Measurements from ENCODE around the gene GNAI3. TPM values are rescaled to one million over a fixed set of nuclear protein-coding genes. Genes with fewer than 3 reads are reported as not detected.

The GNAI3 gene
- total RNA-seq, 1 experiment from 2014 or later, result 9.9 TPM

DNA sequence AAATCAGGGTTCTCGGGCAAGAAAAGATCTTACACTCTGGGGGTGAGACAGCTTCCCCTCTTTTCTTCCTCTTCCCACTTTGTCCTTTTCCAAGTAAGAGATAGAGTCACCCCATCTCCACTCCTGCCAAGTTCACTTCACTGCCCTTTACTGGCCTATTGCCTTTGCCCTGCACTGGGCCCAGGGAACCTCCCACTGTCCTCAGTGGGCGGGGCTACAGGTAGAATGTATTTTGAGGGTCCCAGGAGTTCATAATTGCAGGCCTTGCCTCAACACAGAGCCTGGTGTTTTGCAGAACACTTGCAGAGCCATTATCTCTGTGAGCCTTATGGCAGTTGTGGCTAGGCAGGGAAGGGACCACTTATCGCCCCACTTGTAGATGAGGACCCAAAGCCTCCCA lies 74.5 kb downstream of the GNAI3 start:
- H3K9me3 Mint-ChIP-seq, result no peaks in the 10 kb centered on the region
- Histone ChIP-seq H3K27ac (ENCODE audit: insufficient read length, low read depth, low read length) (no peak overlapping the region), H4K8ac (replicated peaks; ENCODE audit: insufficient read length, low read depth, low read length) (no peak overlapping the region), H3K4me2 (ENCODE audit: insufficient read depth, insufficient read length, low read length) (no peak overlapping the region), H3K79me1 (ENCODE audit: insufficient read depth, low read depth, low read length, poor library complexity, severe bottlenecking) (no peaks in the 10 kb centered on the region), H4K20me1 (ENCODE audit: control insufficient read depth, insufficient read depth, insufficient read length) (peaks cover 2% of the 10 kb centered on the region), H3K18ac (ENCODE audit: insufficient read length, low read depth, low read length) (no peak overlapping the region), H2BK15ac (ENCODE audit: low read depth, low read length) (no peak overlapping the region), H2AK5ac (ENCODE audit: insufficient read length, low read length) (no peak overlapping the region), H3K23me2 (ENCODE audit: insufficient read length, low read depth, low read length, poor library complexity, severe bottlenecking) (peaks cover 12% of the 10 kb centered on the region), H2BK120ac (ENCODE audit: low read depth, low read length, poor library complexity, severe bottlenecking) (no peak overlapping the region), H3K27me3 (ENCODE audit: insufficient read depth, low read length) (no peaks in the 10 kb centered on the region), H4K5ac (ENCODE audit: insufficient read length, low read depth, low read length) (no peak overlapping the region), H4K91ac (ENCODE audit: insufficient read length, low read depth, low read length) (no peak overlapping the region), H2AFZ (ENCODE audit: low read length) (no peak overlapping the region), H2BK20ac (ENCODE audit: low read depth, low read length, poor library complexity, severe bottlenecking) (no peak overlapping the region), H3K56ac (ENCODE audit: insufficient read length, low read depth, low read length) (no peak overlapping the region), H2BK12ac (ENCODE audit: insufficient read length, low read depth, low read length) (no peak overlapping the region), H3K14ac (ENCODE audit: insufficient read depth, low read length) (no peak overlapping the region), H2BK5ac (ENCODE audit: insufficient read length, low read length) (no peak overlapping the region), H3K4ac (ENCODE audit: low read depth, low read length) (no peak overlapping the region), H3K9ac (ENCODE audit: extremely low read depth, insufficient read length, low read length) (no peak overlapping the region), H3K79me2 (ENCODE audit: insufficient read depth, low read length) (peaks cover 6% of the 10 kb centered on the region; the same call in 1 of the 2 replicates), H3T11ph (ENCODE audit: low read length) (no peak overlapping the region), H3K4me1 (ENCODE audit: insufficient read depth, low read length) (no peaks in the 10 kb centered on the region; the same call in 1 of the 2 replicates), H3K23ac (ENCODE audit: insufficient read length, low read depth, low read length) (no peak overlapping the region), H3K9me3 (ENCODE audit: control insufficient read depth, low read depth, low read length) (no peaks in the 10 kb centered on the region)
- DNase-seq, result no peak
- H3K4me1 Mint-ChIP-seq, result peaks cover 25 to 42% of the 10 kb centered on the region in 2 experiments
- H3K4me3 Mint-ChIP-seq, result no peak overlapping the region
- no peaks in the 10 kb centered on the region; the same call in 1 of the 2 replicates for H3K27me3 Mint-ChIP-seq (ENCODE audit: low read depth)
- TF ChIP-seq, protein P1, sequence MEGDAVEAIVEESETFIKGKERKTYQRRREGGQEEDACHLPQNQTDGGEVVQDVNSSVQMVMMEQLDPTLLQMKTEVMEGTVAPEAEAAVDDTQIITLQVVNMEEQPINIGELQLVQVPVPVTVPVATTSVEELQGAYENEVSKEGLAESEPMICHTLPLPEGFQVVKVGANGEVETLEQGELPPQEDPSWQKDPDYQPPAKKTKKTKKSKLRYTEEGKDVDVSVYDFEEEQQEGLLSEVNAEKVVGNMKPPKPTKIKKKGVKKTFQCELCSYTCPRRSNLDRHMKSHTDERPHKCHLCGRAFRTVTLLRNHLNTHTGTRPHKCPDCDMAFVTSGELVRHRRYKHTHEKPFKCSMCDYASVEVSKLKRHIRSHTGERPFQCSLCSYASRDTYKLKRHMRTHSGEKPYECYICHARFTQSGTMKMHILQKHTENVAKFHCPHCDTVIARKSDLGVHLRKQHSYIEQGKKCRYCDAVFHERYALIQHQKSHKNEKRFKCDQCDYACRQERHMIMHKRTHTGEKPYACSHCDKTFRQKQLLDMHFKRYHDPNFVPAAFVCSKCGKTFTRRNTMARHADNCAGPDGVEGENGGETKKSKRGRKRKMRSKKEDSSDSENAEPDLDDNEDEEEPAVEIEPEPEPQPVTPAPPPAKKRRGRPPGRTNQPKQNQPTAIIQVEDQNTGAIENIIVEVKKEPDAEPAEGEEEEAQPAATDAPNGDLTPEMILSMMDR (conservative IDR thresholded peaks at IDR 0.05), result no peak
- WGBS (ENCODE audit: extremely low coverage, insufficient read length, low lambda C conversion rate), result no CpG with 5 or more reads among the region's 3 CpGs
- H3K27ac Mint-ChIP-seq, result no peak overlapping the region
- peaks cover 6 to 17% (median 16%) of the 10 kb centered on the region in 3 experiments; a peak in 6 of 7 replicates for H3K36me3 Mint-ChIP-seq (ENCODE audit: insufficient read depth in 1 of 3, low read depth in 3 of 3)

Measured in H9 (cell line).